ENCODE measurements around the gene FITM2.
"Not testable (repeated sequence)": the region's sequence is repeated elsewhere in the genome, so short reads cannot be mapped to it uniquely, and the experiment has no call there.

FITM2 gene

GRCh38 chr20:44310664-44311639 is at the start of gene FITM2:
TSS of gene FITM2 (minus strand) at chr20:44311202. CDS start at chr20:44311148, 54 bp downstream.
- DNase-seq: peak; percentile 98

GRCh38 chr20:44360221-44360620 is 49.2 kb upstream of the FITM2 start:
- no peak for DNase-seq

GRCh38 chr20:44358776-44359175 is 47.8 kb upstream of the FITM2 start:
- DNase-seq: no peak

GRCh38 chr20:44357555-44358125 is 46.6 kb upstream of the FITM2 start:
- DNase-seq: no peak

- DNase-seq: no peak
These were observed 46.0 kb upstream of the FITM2 start for GRCh38 chr20:44357020-44357419.

GRCh38 chr20:44356353-44356723 is 45.3 kb upstream of the FITM2 start:
- DNase-seq: no peak

GRCh38 chr20:44355498-44356352 is 44.7 kb upstream of the FITM2 start, which contains the start of gene HNF4A:
TSS of gene HNF4A (plus strand) at chr20:44355699. CDS start at chr20:44355805, 106 bp downstream.
- no peak for DNase-seq

GRCh38 chr20:44354979-44355497 is 44.0 kb upstream of the FITM2 start:
- no peak for DNase-seq

- no peak for DNase-seq
These were observed 39.6 kb upstream of the FITM2 start for GRCh38 chr20:44350567-44350966.

GRCh38 chr20:44349349-44349748 is 38.3 kb upstream of the FITM2 start:
- DNase-seq: no peak

GRCh38 chr20:44348168-44348659 is 37.2 kb upstream of the FITM2 start:
- no peak for DNase-seq

- not testable (repeated sequence) for DNase-seq
These were observed 34.9 kb upstream of the FITM2 start for GRCh38 chr20:44345941-44346340.

- no peak for DNase-seq
These were observed 34.1 kb upstream of the FITM2 start for GRCh38 chr20:44345147-44345546.

GRCh38 chr20:44344723-44345122 is 33.7 kb upstream of the FITM2 start:
- DNase-seq: no peak

GRCh38 chr20:44343162-44343675 is 32.2 kb upstream of the FITM2 start:
- no peak for DNase-seq

- no peak for DNase-seq
These were observed 31.2 kb upstream of the FITM2 start for GRCh38 chr20:44342248-44342647.

GRCh38 chr20:44336725-44337380 is 25.9 kb upstream of the FITM2 start, which contains the start of gene R3HDML:
TSS of gene R3HDML (plus strand) at chr20:44337043. CDS start at chr20:44337158, 115 bp downstream.
- no peak for DNase-seq

- DNase-seq: no peak
These were observed 25.1 kb upstream of the FITM2 start for GRCh38 chr20:44336086-44336485.

GRCh38 chr20:44335675-44336074 is 24.7 kb upstream of the FITM2 start:
- no peak for DNase-seq

GRCh38 chr20:44334709-44335108 is 23.7 kb upstream of the FITM2 start:
- DNase-seq: no peak

- DNase-seq: no peak
These were observed 23.3 kb upstream of the FITM2 start for GRCh38 chr20:44334306-44334705.

GRCh38 chr20:44331201-44331600 is 20.2 kb upstream of the FITM2 start:
- no peak for DNase-seq
